Measurements from ENCODE around the gene FAM186B. TPM values are rescaled to one million over a fixed set of nuclear protein-coding genes. Genes with fewer than 3 reads are reported as not detected.

The FAM186B gene
- total RNA-seq, 2 donors from 2014 or later = 0.11 to 0.27 TPM

GRCh38 chr12:49626836-49627235 is 21.4 kb upstream of the FAM186B start:
- Histone ChIP-seq H3K27ac (no peak overlapping the region), H3K36me3 (no peaks in the 10 kb centered on the region), H3K9me3 (no peaks in the 10 kb centered on the region), H3K9ac (ENCODE audit: low read depth in 2 of 2, low read length in 2 of 2) (no peak overlapping the region), H3K27me3 (no peaks in the 10 kb centered on the region), H3K4me1 (peaks cover 4% of the 10 kb centered on the region), H3K4me3 (no peak overlapping the region)
- intact Hi-C loops (cut with DNase I) = no loop called here
- DNase-seq = peak; percentile 12
- TF ChIP-seq CTCF (IDR thresholded peaks at IDR 0.05) = no peak

- intact Hi-C loops (cut with DNase I) = no loop called here
- DNase-seq = peak; percentile 4
- Histone ChIP-seq H3K9me3 (no peaks in the 10 kb centered on the region), H3K36me3 (no peaks in the 10 kb centered on the region), H3K4me3 (no peak overlapping the region), H3K9ac (ENCODE audit: low read depth in 2 of 2, low read length in 2 of 2) (no peak overlapping the region), H3K27ac (no peak overlapping the region), H3K27me3 (no peaks in the 10 kb centered on the region), H3K4me1 (peaks cover 8% of the 10 kb centered on the region)
- no peak for TF ChIP-seq CTCF (IDR thresholded peaks at IDR 0.05)
Observed at GRCh38 chr12:49626169-49626835, 20.9 kb upstream of the FAM186B start.

- Histone ChIP-seq H3K27ac (no peak overlapping the region), H3K4me1 (peaks cover 8% of the 10 kb centered on the region), H3K9me3 (no peaks in the 10 kb centered on the region), H3K36me3 (no peaks in the 10 kb centered on the region), H3K27me3 (no peaks in the 10 kb centered on the region), H3K9ac (ENCODE audit: low read depth in 2 of 2, low read length in 2 of 2) (no peak overlapping the region), H3K4me3 (no peak overlapping the region)
- intact Hi-C loops (cut with DNase I) = no loop called here
- DNase-seq = no peak
- no peak for TF ChIP-seq CTCF (IDR thresholded peaks at IDR 0.05)
Observed at GRCh38 chr12:49624921-49625577, 19.6 kb upstream of the FAM186B start.

- Histone ChIP-seq H3K9me3 (no peaks in the 10 kb centered on the region), H3K27me3 (no peaks in the 10 kb centered on the region), H3K27ac (peak within 1 kb of the TSS; percentile 65), H3K9ac (ENCODE audit: low read depth in 2 of 2, low read length in 2 of 2) (peak within 1 kb of the TSS; percentile 71 to 94), H3K36me3 (no peaks in the 10 kb centered on the region), H3K4me3 (peak within 1 kb of the TSS; percentile 46), H3K4me1 (peaks cover 8% of the 10 kb centered on the region)
- peak; percentile 89 for DNase-seq
- TF ChIP-seq CTCF (IDR thresholded peaks at IDR 0.05) = no peak
- intact Hi-C loops (cut with DNase I) = no loop called here
Observed at GRCh38 chr12:49623142-49623904, 17.9 kb upstream of the FAM186B start, which contains the start of gene PRPF40B. PRPF40B (plus strand) TSS chr12:49623561; CDS start chr12:49623591, 30 bp downstream.

- Histone ChIP-seq H3K4me3 (peak overlapping the region; percentile 46), H3K9me3 (no peaks in the 10 kb centered on the region), H3K36me3 (no peaks in the 10 kb centered on the region), H3K4me1 (peaks cover 8% of the 10 kb centered on the region), H3K9ac (ENCODE audit: low read depth in 2 of 2, low read length in 2 of 2) (peak overlapping the region; percentile 71 to 94), H3K27ac (peak overlapping the region; percentile 65), H3K27me3 (no peaks in the 10 kb centered on the region)
- TF ChIP-seq CTCF (IDR thresholded peaks at IDR 0.05) = no peak
- peak; percentile 43 for DNase-seq
- intact Hi-C loops (cut with DNase I) = no loop called here
Observed at GRCh38 chr12:49622501-49623141, 17.2 kb upstream of the FAM186B start.
